Esophagus squamous epithelium (tissue), 5 donors: ENCODE results near the gene ANKRD52. TPM values are rescaled to one million over a fixed set of nuclear protein-coding genes. Genes with fewer than 3 reads are reported as not detected.

Experiments used
- DNase-seq: peaks from one replicate; lab custom pipeline; 2025; lab: John Stamatoyannopoulos, UW
- H3K27ac ChIP-seq, 4 donors: fragments of 200-600 bp; sonication (generic); one replicate each; pipeline ENCODE4 v1.5.1; 2016 to 2019; ENCODE audit warnings: mild to moderate bottlenecking in 1 of 4
- H3K27me3 ChIP-seq, 4 donors: fragments of 200-600 bp; sonication (generic); 1 replicate in 3 of 4; 2 replicates in 1 of 4; pipeline versions ENCODE4 v1.5.1 to v1.6.0; 2017 to 2021; ENCODE audit warnings: antibody characterized with exemption in 1 of 4
- H3K36me3 ChIP-seq, 3 donors: fragments of 200-600 bp; sonication (generic); one replicate each; pipeline ENCODE4 v1.5.1; 2016 to 2019
- H3K4me1 ChIP-seq, 3 donors: fragments of 200-600 bp; sonication (generic); one replicate each; pipeline ENCODE4 v1.5.1; 2017 to 2019
- H3K4me3 ChIP-seq, 4 donors: fragments of 200-600 bp; sonication (generic); 1 replicate in 3 of 4; 2 replicates in 1 of 4; pipeline ENCODE4 v1.5.1; 2016 to 2019; ENCODE audit warnings: mild to moderate bottlenecking in 2 of 4, moderate library complexity in 1 of 4
- H3K9me3 ChIP-seq, 3 donors: fragments of 200-600 bp; sonication (generic); one replicate each; pipeline ENCODE4 v1.5.1; 2016 to 2019
- POLR2A ChIP-seq, 4 donors: fragments of 450-650 bp; IDR thresholded peaks; one replicate each; pipeline ENCODE4 v1.6.1; 2017; ENCODE audit warnings: antibody characterized with exemption in 4 of 4, mild to moderate bottlenecking in 4 of 4, moderate library complexity in 3 of 4
- WGBS, 2 donors: methylation state at CpG; one replicate each; pipeline ENCODE4 v1.1.5; 2018; 5-methylcytosine and 5-hydroxymethylcytosine counted together
- intact Hi-C: fragments of 100-400 bp; cut with DNase I; formaldehyde crosslinking; loops from one replicate; pipeline ENCODE4 v1.15.0; 2022
- total RNA-seq, 4 donors: library from RNA; depleted of rRNA; stranded (reverse); fragments of >200 nt; gene quantifications; one replicate each; pipeline ENCODE4 v1.1.0, GENCODE V29; 2016
- TF ChIP-seq, protein P1 (sequence below), 6 experiments: fragments of 450-650 bp in 4 of 6; fragments of 200-600 bp in 2 of 6; sonication (generic) in 2 of 6; IDR thresholded peaks; one replicate each; pipeline ENCODE4 v1.5.1; 2016 to 2019; ENCODE audit warnings: antibody characterized with exemption in 6 of 6, mild to moderate bottlenecking in 4 of 6, moderate library complexity in 4 of 6
- donor health status: DM: yes; HTN: yes; CAD: no.

The ANKRD52 gene
- total RNA-seq, 4 donors from 2014 or later = 9.2 to 15.8 (median 13.9) TPM

DNA sequence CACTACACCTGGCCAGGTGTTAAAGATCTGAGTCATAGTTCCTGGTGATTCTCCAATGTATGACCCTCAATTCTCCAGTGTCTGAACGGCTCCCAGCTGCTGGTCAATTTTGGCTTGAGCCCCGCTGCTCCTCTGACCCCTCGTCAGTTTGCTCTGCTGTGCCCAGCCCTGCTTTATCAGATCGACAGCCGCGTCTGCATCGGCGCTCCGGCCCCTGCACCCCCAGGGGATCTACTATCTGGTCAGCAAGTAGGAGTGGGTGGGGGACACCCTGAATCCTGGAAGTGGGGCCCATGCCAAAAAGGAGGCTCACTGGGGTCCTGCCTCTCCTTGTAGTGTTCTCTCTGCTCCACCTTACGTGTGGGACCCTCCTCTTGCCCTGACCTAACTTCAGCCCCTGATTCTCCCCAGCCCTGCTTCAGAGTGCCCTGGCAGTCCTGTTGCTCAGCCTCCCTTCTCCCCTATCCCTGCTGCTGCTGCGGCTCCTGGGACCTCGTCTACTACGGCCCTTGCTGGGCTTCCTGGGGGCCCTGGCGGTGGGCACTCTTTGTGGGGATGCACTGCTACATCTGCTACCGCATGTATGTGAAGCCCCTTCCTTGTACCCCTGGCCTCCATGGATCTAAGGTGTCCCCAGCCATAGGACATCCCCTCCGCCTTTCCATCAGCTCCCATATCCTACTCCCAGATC is 23.3 kb downstream of the ANKRD52 start:
- Histone ChIP-seq H3K27ac (no peak overlapping the region), H3K27me3 (no peaks in the 10 kb centered on the region), H3K9me3 (no peaks in the 10 kb centered on the region), H3K4me1 (no peaks in the 10 kb centered on the region), H3K4me3 (no peak overlapping the region), H3K36me3 (peaks cover 0 to 34% (median 0%) of the 10 kb centered on the region in 3 donors)
- 72 to 77% methylated on average over 16 of the region's 16 CpGs for WGBS, 2 donors
- intact Hi-C loops = no loop called here
- DNase-seq = no peak
- no peak for TF ChIP-seq POLR2A (IDR thresholded peaks at IDR 0.05)
- TF ChIP-seq, protein P1, sequence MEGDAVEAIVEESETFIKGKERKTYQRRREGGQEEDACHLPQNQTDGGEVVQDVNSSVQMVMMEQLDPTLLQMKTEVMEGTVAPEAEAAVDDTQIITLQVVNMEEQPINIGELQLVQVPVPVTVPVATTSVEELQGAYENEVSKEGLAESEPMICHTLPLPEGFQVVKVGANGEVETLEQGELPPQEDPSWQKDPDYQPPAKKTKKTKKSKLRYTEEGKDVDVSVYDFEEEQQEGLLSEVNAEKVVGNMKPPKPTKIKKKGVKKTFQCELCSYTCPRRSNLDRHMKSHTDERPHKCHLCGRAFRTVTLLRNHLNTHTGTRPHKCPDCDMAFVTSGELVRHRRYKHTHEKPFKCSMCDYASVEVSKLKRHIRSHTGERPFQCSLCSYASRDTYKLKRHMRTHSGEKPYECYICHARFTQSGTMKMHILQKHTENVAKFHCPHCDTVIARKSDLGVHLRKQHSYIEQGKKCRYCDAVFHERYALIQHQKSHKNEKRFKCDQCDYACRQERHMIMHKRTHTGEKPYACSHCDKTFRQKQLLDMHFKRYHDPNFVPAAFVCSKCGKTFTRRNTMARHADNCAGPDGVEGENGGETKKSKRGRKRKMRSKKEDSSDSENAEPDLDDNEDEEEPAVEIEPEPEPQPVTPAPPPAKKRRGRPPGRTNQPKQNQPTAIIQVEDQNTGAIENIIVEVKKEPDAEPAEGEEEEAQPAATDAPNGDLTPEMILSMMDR (IDR thresholded peaks at IDR 0.05) = no peak

DNA sequence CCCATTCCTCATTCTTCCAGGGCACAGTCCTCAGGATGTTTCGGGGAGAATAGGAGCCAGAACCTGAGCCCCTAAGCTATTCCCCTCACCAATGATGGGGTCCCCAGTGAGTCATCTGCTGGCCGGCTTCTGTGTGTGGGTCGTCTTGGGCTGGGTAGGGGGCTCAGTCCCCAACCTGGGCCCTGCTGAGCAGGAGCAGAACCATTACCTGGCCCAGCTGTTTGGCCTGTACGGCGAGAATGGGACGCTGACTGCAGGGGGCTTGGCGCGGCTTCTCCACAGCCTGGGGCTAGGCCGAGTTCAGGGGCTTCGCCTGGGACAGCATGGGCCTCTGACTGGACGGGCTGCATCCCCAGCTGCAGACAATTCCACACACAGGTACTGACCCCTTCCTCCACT is 27.0 kb downstream of the ANKRD52 start:
- Histone ChIP-seq H3K27me3 (no peaks in the 10 kb centered on the region), H3K9me3 (no peaks in the 10 kb centered on the region), H3K4me3 (no peak overlapping the region), H3K36me3 (peaks cover 0 to 32% (median 7%) of the 10 kb centered on the region in 3 donors), H3K27ac (no peak overlapping the region), H3K4me1 (no peaks in the 10 kb centered on the region)
- TF ChIP-seq, protein P1 (IDR thresholded peaks at IDR 0.05) = no peak
- no peak for TF ChIP-seq POLR2A (IDR thresholded peaks at IDR 0.05)
- DNase-seq = no peak
- 100% methylated on average over 1 of the region's 11 CpGs; no CpG with 5 or more reads in 1 of the 2 donors for WGBS, 2 donors
- intact Hi-C loops = no loop called here

DNA sequence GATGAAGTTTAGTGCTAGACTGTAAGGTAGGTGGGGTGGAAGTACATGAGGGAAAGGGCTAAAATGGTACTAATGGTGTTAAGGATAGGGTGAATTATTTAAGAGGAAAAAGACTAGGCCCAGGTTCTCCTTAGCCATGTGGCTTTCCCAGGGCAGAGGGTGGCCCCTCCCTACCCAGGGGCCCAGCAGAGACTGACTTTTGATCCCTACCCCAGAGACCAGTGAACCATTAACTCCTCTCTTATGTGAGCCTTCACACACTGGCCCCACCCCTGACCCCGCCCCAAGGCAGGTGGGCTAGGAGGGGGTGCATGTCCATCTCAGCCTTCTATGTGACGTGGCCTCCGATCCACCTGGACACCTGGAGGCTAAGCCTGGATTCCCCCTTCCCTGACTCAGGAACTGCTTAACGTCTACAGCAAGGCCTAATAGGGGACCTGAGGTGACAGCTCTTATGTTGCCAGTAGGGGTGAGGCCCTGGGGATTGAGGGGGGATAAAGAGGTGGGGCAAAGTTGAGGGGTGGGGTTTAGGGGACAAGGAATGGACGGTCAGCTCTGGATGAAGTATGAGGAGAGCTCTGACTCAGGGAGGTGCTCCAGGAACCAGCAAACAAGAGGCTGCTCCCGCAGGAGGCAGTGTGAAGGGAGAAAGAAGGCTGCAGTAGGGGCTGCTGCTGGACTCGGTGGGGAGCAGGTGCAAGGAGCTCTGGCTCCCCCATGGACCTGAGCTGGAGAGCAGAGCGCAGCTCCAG is 27.6 kb downstream of the ANKRD52 start:
- WGBS, 2 donors = 69 to 73% methylated on average over 5 of the region's 8 CpGs
- H3K27me3 ChIP-seq = no peaks in the 10 kb centered on the region

DNA sequence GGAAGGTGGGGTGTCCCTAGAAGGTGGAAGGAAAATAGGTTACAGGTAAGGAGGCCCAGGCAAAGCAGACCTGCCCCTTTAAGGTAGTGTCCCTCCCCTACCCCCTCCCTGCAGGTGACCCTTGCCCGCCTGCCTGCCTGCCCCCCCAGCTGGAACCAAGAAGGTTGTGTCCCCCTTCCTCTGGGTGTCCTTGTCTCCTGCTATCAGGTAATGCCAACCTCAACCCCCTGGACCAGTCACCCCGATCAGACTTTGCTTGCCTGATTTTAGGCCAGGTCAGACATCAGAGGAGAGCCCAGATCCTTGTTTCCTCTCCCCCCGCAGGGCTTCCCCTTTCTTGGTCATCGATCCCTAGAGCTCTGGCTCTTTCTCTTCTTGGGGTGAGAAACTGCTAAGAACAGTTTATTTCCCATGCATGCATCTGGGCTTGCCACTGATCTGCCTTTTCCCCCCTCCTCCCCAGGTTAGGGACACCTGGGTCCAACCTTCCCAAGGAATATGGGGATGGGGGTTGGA is 28.2 kb downstream of the ANKRD52 start, which contains the start of gene SLC39A5:
SLC39A5 (plus strand) TSS at position 136 of the 516 bp plus-strand sequence. CDS start 1,224 bp downstream, outside the sequence.
- H3K4me1 ChIP-seq = peaks cover 1 to 6% (median 3%) of the 10 kb centered on the region in 3 donors
- TF ChIP-seq, protein P1 (IDR thresholded peaks at IDR 0.05) = no peak
- TF ChIP-seq POLR2A (IDR thresholded peaks at IDR 0.05) = no peak

More for the DNA sequence above, 27.6 kb downstream of the ANKRD52 start:
- Histone ChIP-seq H3K4me3 (no peak overlapping the region), H3K4me1 (no peaks in the 10 kb centered on the region), H3K36me3 (peaks cover 0 to 38% (median 7%) of the 10 kb centered on the region in 3 donors), H3K27ac (no peak overlapping the region), H3K9me3 (no peaks in the 10 kb centered on the region)
- DNase-seq = no peak
- intact Hi-C loops = no loop called here
- TF ChIP-seq, protein P1 (IDR thresholded peaks at IDR 0.05) = no peak
- TF ChIP-seq POLR2A (IDR thresholded peaks at IDR 0.05) = no peak

More for the DNA sequence above, 28.2 kb downstream of the ANKRD52 start, which contains the start of gene SLC39A5:
- Histone ChIP-seq H3K27ac (no peak within 1 kb of the TSS), H3K4me3 (no peak within 1 kb of the TSS), H3K36me3 (peaks cover 0 to 40% (median 7%) of the 10 kb centered on the region in 3 donors), H3K9me3 (no peaks in the 10 kb centered on the region), H3K27me3 (no peaks in the 10 kb centered on the region)
- no peak for DNase-seq
- intact Hi-C loops = no loop called here
- 60 to 75% methylated on average over 4 of the region's 4 CpGs for WGBS, 2 donors
